ENCODE results near the gene THADA.

Gene THADA

GRCh38 chr2:43540021-43540779, 55.6 kb downstream of the THADA start:
- H2AFZ ChIP-seq (ENCODE audit: low read depth, low read length): no peak overlapping the region
- H3K27ac ChIP-seq (ENCODE audit: low read length): no peak overlapping the region
- no peaks in the 10 kb centered on the region for H3K4me1 ChIP-seq (ENCODE audit: low read length)

DNA sequence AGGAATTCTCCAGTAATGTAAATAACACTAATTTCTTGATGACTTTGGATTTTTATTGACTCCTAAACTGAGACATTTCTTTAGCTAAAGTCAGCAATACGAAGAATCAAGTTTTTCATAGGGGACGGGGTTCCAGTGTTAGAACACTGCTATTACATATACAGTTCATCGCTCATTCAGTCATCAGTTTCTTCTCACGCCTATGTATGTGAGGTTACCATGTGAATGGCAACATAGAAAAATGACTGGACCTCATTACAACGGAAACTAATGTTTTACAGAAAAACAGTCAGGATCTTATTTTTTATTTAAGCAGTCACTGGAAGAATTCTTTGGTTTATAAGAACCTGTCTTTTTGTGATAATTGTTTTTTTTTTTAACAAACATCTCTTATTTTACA, 56.4 kb downstream of the THADA start:
- Histone ChIP-seq H4K20me1 (ENCODE audit: insufficient read depth, low read length) (no peaks in the 10 kb centered on the region), H3K27ac (ENCODE audit: low read length) (no peak overlapping the region), H3K27me3 (ENCODE audit: low read depth, low read length) (no peaks in the 10 kb centered on the region), H3K4me1 (ENCODE audit: low read length) (no peaks in the 10 kb centered on the region), H3K36me3 (replicated peaks; ENCODE audit: low read depth, low read length) (peaks cover 26% of the 10 kb centered on the region), H3K4me3 (ENCODE audit: low read length) (no peak overlapping the region), H2AFZ (ENCODE audit: low read depth, low read length) (no peak overlapping the region), H3K9ac (ENCODE audit: low read length) (no peak overlapping the region), H3K9me3 (ENCODE audit: insufficient read depth, low read length) (no peaks in the 10 kb centered on the region), H3K4me2 (ENCODE audit: low read length) (no peak overlapping the region), H3K79me2 (ENCODE audit: low read length) (no peaks in the 10 kb centered on the region)
- no peak for TF ChIP-seq CTCF (IDR thresholded peaks at IDR 0.05; ENCODE audit: low read depth, low read length)
- TF ChIP-seq EZH2phosphoT487 (IDR thresholded peaks at IDR 0.05; ENCODE audit: low read depth): no peak

More at GRCh38 chr2:43540021-43540779, 55.6 kb downstream of the THADA start:
- Histone ChIP-seq H3K4me2 (ENCODE audit: low read length) (no peak overlapping the region), H4K20me1 (ENCODE audit: insufficient read depth, low read length) (no peaks in the 10 kb centered on the region), H3K9ac (ENCODE audit: low read length) (no peak overlapping the region), H3K27me3 (ENCODE audit: low read depth, low read length) (no peaks in the 10 kb centered on the region), H3K79me2 (ENCODE audit: low read length) (no peaks in the 10 kb centered on the region), H3K9me3 (ENCODE audit: insufficient read depth, low read length) (no peaks in the 10 kb centered on the region), H3K36me3 (replicated peaks; ENCODE audit: low read depth, low read length) (peaks cover 22% of the 10 kb centered on the region), H3K4me3 (ENCODE audit: low read length) (no peak overlapping the region)
- no peak for TF ChIP-seq CTCF (IDR thresholded peaks at IDR 0.05; ENCODE audit: low read depth, low read length)
- TF ChIP-seq EZH2phosphoT487 (IDR thresholded peaks at IDR 0.05; ENCODE audit: low read depth): no peak

DNA sequence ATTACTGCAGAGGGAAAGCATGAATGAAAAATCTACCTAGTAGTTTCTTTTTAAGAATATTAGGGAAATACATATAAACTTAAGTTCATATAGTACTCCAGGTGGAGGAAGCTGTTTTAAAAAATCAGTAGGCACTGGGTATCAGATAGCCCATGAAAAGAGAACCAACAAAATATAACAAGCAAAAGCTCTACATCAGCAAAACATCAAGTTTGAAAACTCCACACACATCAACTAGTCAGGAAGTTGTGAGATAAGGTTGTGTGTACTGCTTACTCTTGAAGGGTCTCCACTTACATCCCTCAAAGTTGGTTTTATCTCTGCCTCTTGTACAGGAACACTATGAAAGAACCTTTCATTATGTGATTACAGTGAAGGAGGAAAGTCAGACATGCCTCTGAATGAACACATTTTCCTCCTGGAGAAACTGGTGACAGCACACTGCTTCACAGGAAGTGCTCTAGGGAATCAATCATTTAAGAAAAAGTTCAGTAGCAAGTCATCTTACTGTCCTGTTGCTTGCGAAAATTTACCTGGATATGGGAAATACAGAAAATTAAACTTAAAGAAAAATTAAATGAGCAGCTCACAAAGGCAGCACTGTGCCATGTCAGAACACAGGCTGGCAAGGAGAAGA, 57.7 kb downstream of the THADA start:
- Histone ChIP-seq H3K4me1 (ENCODE audit: low read length) (no peaks in the 10 kb centered on the region), H3K27me3 (ENCODE audit: low read depth, low read length) (no peaks in the 10 kb centered on the region), H3K9me3 (ENCODE audit: insufficient read depth, low read length) (no peaks in the 10 kb centered on the region), H3K9ac (ENCODE audit: low read length) (no peak overlapping the region), H4K20me1 (ENCODE audit: insufficient read depth, low read length) (no peaks in the 10 kb centered on the region), H2AFZ (ENCODE audit: low read depth, low read length) (no peak overlapping the region), H3K27ac (ENCODE audit: low read length) (no peak overlapping the region), H3K36me3 (replicated peaks; ENCODE audit: low read depth, low read length) (peaks cover 26% of the 10 kb centered on the region), H3K4me2 (ENCODE audit: low read length) (no peak overlapping the region), H3K79me2 (ENCODE audit: low read length) (no peaks in the 10 kb centered on the region), H3K4me3 (ENCODE audit: low read length) (no peak overlapping the region)
- no peak for TF ChIP-seq EZH2phosphoT487 (IDR thresholded peaks at IDR 0.05; ENCODE audit: low read depth)
- TF ChIP-seq CTCF (IDR thresholded peaks at IDR 0.05; ENCODE audit: low read depth, low read length): no peak

- H3K9ac ChIP-seq (ENCODE audit: low read length): no peak overlapping the region
Measured at GRCh38 chr2:43537137-43537536, 58.7 kb downstream of the THADA start.

More at GRCh38 chr2:43537137-43537536, 58.7 kb downstream of the THADA start:
- no peaks in the 10 kb centered on the region for H3K4me1 ChIP-seq (ENCODE audit: low read length)
- H3K4me3 ChIP-seq (ENCODE audit: low read length): no peak overlapping the region
- H3K27me3 ChIP-seq (ENCODE audit: low read depth, low read length): no peaks in the 10 kb centered on the region
- no peaks in the 10 kb centered on the region for H3K9me3 ChIP-seq (ENCODE audit: insufficient read depth, low read length)
- no peak for TF ChIP-seq EZH2phosphoT487 (IDR thresholded peaks at IDR 0.05; ENCODE audit: low read depth)
- peaks cover 26% of the 10 kb centered on the region for H3K36me3 ChIP-seq (replicated peaks; ENCODE audit: low read depth, low read length)
- H3K4me2 ChIP-seq (ENCODE audit: low read length): no peak overlapping the region
- H2AFZ ChIP-seq (ENCODE audit: low read depth, low read length): no peak overlapping the region
- no peak overlapping the region for H3K27ac ChIP-seq (ENCODE audit: low read length)
- no peaks in the 10 kb centered on the region for H3K79me2 ChIP-seq (ENCODE audit: low read length)
- no peaks in the 10 kb centered on the region for H4K20me1 ChIP-seq (ENCODE audit: insufficient read depth, low read length)
